H9 (cell line): Measurements from ENCODE around the gene HOGA1. TPM values are rescaled to one million over a fixed set of nuclear protein-coding genes. Genes with fewer than 3 reads are reported as not detected.
"Not testable (repeated sequence)": the region's sequence is repeated elsewhere in the genome, so short reads cannot be mapped to it uniquely, and the experiment has no call there.

Experiments used
- DNase-seq: peaks from one replicate; pipeline ENCODE4 v3.0.0-alpha.2; 2017
- H2AFZ ChIP-seq: one replicate; pipeline ENCODE4 v1.6.1; 2013; ENCODE audit warnings: mild to moderate bottlenecking, low read length, control low read depth, moderate library complexity
- H2AK5ac ChIP-seq: 2 replicates; pipeline ENCODE4 v1.6.1; 2013; ENCODE audit warnings: low read length, control low read depth, mixed read lengths; ENCODE audit not compliant: insufficient read length
- H2BK120ac ChIP-seq: one replicate; pipeline ENCODE4 v1.6.1; 2013; ENCODE audit warnings: low read depth, mild to moderate bottlenecking, low read length, control low read depth, inconsistent platforms; ENCODE audit not compliant: poor library complexity, severe bottlenecking
- H2BK12ac ChIP-seq: 2 replicates; pipeline ENCODE4 v1.6.1; 2013; ENCODE audit warnings: low read length, control low read depth, mixed read lengths, low read depth; ENCODE audit not compliant: insufficient read length
- H2BK15ac ChIP-seq: 2 replicates; pipeline ENCODE4 v1.6.1; 2013; ENCODE audit warnings: low read depth, low read length, control low read depth
- H2BK20ac ChIP-seq: one replicate; pipeline ENCODE4 v1.6.1; 2013; ENCODE audit warnings: low read depth, mild to moderate bottlenecking, low read length, control low read depth, inconsistent platforms; ENCODE audit not compliant: poor library complexity, severe bottlenecking
- H2BK5ac ChIP-seq: 2 replicates; pipeline ENCODE4 v1.6.1; 2013; ENCODE audit warnings: low read length, control low read depth, mixed read lengths; ENCODE audit not compliant: insufficient read length
- H3K14ac ChIP-seq: 2 replicates; pipeline ENCODE4 v1.6.1; 2013; ENCODE audit warnings: low read length, control low read depth; ENCODE audit not compliant: insufficient read depth
- H3K18ac ChIP-seq: 2 replicates; pipeline ENCODE4 v1.6.1; 2013; ENCODE audit warnings: low read depth, mild to moderate bottlenecking, mixed read lengths, low read length, control low read depth; ENCODE audit not compliant: insufficient read length
- H3K23ac ChIP-seq: 2 replicates; pipeline ENCODE4 v1.6.1; 2013; ENCODE audit warnings: low read length, control low read depth, mixed read lengths, low read depth; ENCODE audit not compliant: insufficient read length
- H3K23me2 ChIP-seq: 2 replicates; pipeline ENCODE4 v1.6.1; 2013; ENCODE audit warnings: low read depth, mild to moderate bottlenecking, mixed read lengths, low read length, control low read depth; ENCODE audit not compliant: insufficient read length, poor library complexity, severe bottlenecking
- H3K27ac ChIP-seq: 2 replicates; pipeline ENCODE4 v1.5.1; 2013; ENCODE audit warnings: low read length, control low read depth, mixed read lengths, low read depth; ENCODE audit not compliant: insufficient read length
- H3K27me3 ChIP-seq: 2 replicates; pipeline ENCODE4 v1.6.1; 2013; ENCODE audit warnings: low read length, control low read depth, inconsistent platforms; ENCODE audit not compliant: insufficient read depth
- H3K4ac ChIP-seq: 2 replicates; pipeline ENCODE4 v1.6.1; 2013; ENCODE audit warnings: low read depth, mild to moderate bottlenecking, control low read depth, inconsistent platforms, low read length, moderate library complexity
- H3K4me1 ChIP-seq: 2 replicates; pipeline ENCODE4 v1.6.1; 2013; ENCODE audit warnings: low read length, control low read depth, inconsistent platforms; ENCODE audit not compliant: insufficient read depth
- H3K4me2 ChIP-seq: 2 replicates; pipeline ENCODE4 v1.6.1; 2013; ENCODE audit warnings: low read length, control low read depth, mixed read lengths; ENCODE audit not compliant: insufficient read length, insufficient read depth
- H3K56ac ChIP-seq: 2 replicates; pipeline ENCODE4 v1.6.1; 2013; ENCODE audit warnings: low read depth, mild to moderate bottlenecking, mixed read lengths, low read length, control low read depth; ENCODE audit not compliant: insufficient read length
- H3K79me1 ChIP-seq: 2 replicates; pipeline ENCODE4 v1.6.1; 2013; ENCODE audit warnings: low read depth, mild to moderate bottlenecking, moderate library complexity, low read length, control low read depth, inconsistent platforms; ENCODE audit not compliant: insufficient read depth, poor library complexity, severe bottlenecking
- H3K79me2 ChIP-seq: 2 replicates; pipeline ENCODE4 v1.6.1; 2013; ENCODE audit warnings: low read length, control low read depth, inconsistent platforms; ENCODE audit not compliant: insufficient read depth
- H3K9ac ChIP-seq: 2 replicates; pipeline ENCODE4 v1.6.1; 2013; ENCODE audit warnings: low read length, control low read depth, mixed read lengths; ENCODE audit not compliant: insufficient read length; ENCODE audit errors: extremely low read depth
- H3K9me3 ChIP-seq: one replicate; pipeline ENCODE4 v1.6.1; 2013; ENCODE audit warnings: low read depth, low read length, inconsistent platforms; ENCODE audit not compliant: control insufficient read depth
- H3T11ph ChIP-seq: one replicate; pipeline ENCODE4 v1.6.1; 2013; ENCODE audit warnings: mild to moderate bottlenecking, low read length, control low read depth, inconsistent platforms
- H4K20me1 ChIP-seq: one replicate; pipeline ENCODE4 v1.6.1; 2013; ENCODE audit not compliant: control insufficient read depth, insufficient read length, insufficient read depth
- H4K5ac ChIP-seq: 2 replicates; pipeline ENCODE4 v1.6.1; 2013; ENCODE audit warnings: low read depth, mild to moderate bottlenecking, mixed read lengths, low read length, control low read depth; ENCODE audit not compliant: insufficient read length
- H4K8ac ChIP-seq: replicated peaks from 2 replicates; pipeline ENCODE4 v1.6.1; 2013; ENCODE audit warnings: low read length, control low read depth, mixed read lengths, low read depth; ENCODE audit not compliant: insufficient read length
- H4K91ac ChIP-seq: 2 replicates; pipeline ENCODE4 v1.6.1; 2013; ENCODE audit warnings: low read depth, mild to moderate bottlenecking, moderate library complexity, mixed read lengths, low read length, control low read depth; ENCODE audit not compliant: insufficient read length
- H3K27ac Mint-ChIP-seq, 3 experiments: 2 replicates in 2 of 3; 3 replicates in 1 of 3; pipeline ENCODE4 v1.8.0; 2020 to 2021; ENCODE audit warnings: mixed read lengths in 3 of 3, mild to moderate bottlenecking in 1 of 3, moderate library complexity in 1 of 3
- H3K27me3 Mint-ChIP-seq: 2 replicates; pipeline ENCODE4 v1.8.0; 2021; ENCODE audit warnings: low read depth, mild to moderate bottlenecking, moderate library complexity, mixed read lengths
- H3K36me3 Mint-ChIP-seq, 3 experiments: 2 replicates in 2 of 3; 3 replicates in 1 of 3; pipeline ENCODE4 v1.8.0; 2020 to 2021; ENCODE audit warnings: low read depth in 3 of 3, mixed read lengths in 3 of 3; ENCODE audit not compliant: insufficient read depth in 1 of 3
- H3K4me1 Mint-ChIP-seq, 2 experiments: 2 replicates each; pipeline ENCODE4 v1.8.0; 2020; ENCODE audit warnings: mixed read lengths in 2 of 2
- H3K4me3 Mint-ChIP-seq, 2 experiments: 2 replicates in 1 of 2; 3 replicates in 1 of 2; pipeline ENCODE4 v1.8.0; 2020 to 2021; ENCODE audit warnings: mild to moderate bottlenecking in 2 of 2, mixed read lengths in 2 of 2, moderate library complexity in 1 of 2
- H3K9me3 Mint-ChIP-seq, 2 experiments: 2 replicates in 1 of 2; 3 replicates in 1 of 2; pipeline ENCODE4 v1.8.0; 2020; ENCODE audit warnings: mild to moderate bottlenecking in 2 of 2, mixed read lengths in 2 of 2, moderate library complexity in 1 of 2
- CTCF ChIP-seq: fragments of 200-600 bp; sonication (generic); conservative IDR thresholded peaks from 3 replicates; pipeline ENCODE4 v1.8.0; 2021; ENCODE audit warnings: antibody characterized with exemption, mild to moderate bottlenecking
- WGBS: extraction: QIAGEN DNeasy Blood & Tissue Kit; methylation state at CpG from one replicate; pipeline ENCODE4 v1.1.7; 2013; ENCODE audit warnings: missing lambda C conversion rate, low lambda C conversion rate, mixed read lengths; ENCODE audit not compliant: insufficient read length; ENCODE audit errors: extremely low coverage; 5-methylcytosine and 5-hydroxymethylcytosine counted together
- total RNA-seq: library from RNA; stranded (reverse); gene quantifications from 2 replicates; pipeline ENCODE4 v1.2.1, GENCODE V29; 2021

Gene HOGA1
- total RNA-seq, 1 experiment from 2014 or later: 0.79 TPM

- Histone ChIP-seq H2AFZ (no peak overlapping the region), H3K56ac (no peak overlapping the region), H3K27me3 (no peaks in the 10 kb centered on the region), H3K4me2 (no peak overlapping the region), H3K23me2 (peaks cover 7% of the 10 kb centered on the region), H2AK5ac (no peak overlapping the region), H2BK5ac (no peak overlapping the region), H3T11ph (no peak overlapping the region), H3K79me1 (no peaks in the 10 kb centered on the region), H4K8ac (no peak overlapping the region), H2BK120ac (no peak overlapping the region), H4K5ac (no peak overlapping the region), H2BK15ac (no peak overlapping the region), H2BK12ac (no peak overlapping the region), H2BK20ac (no peak overlapping the region), H3K18ac (no peak overlapping the region), H3K9me3 (no peaks in the 10 kb centered on the region), H3K27ac (no peak overlapping the region), H3K79me2 (0 out of 2 replicates have a peak, but pooled peaks cover under 1% of the 10 kb centered on the region), H3K9ac (no peak overlapping the region), H4K91ac (no peak overlapping the region), H3K4ac (no peak overlapping the region), H3K4me1 (no peaks in the 10 kb centered on the region), H4K20me1 (no peaks in the 10 kb centered on the region), H3K14ac (no peak overlapping the region), H3K23ac (no peak overlapping the region)
- Mint-ChIP-seq H3K4me3 (no peak overlapping the region), H3K27ac (no peak overlapping the region), H3K36me3 (peaks cover 0 to 4% (median 2%) of the 10 kb centered on the region in 3 experiments; a peak in 2 of 7 replicates), H3K9me3 (no peaks in the 10 kb centered on the region; a peak in 2 of 5 replicates), H3K27me3 (no peaks in the 10 kb centered on the region), H3K4me1 (peaks cover 17 to 22% of the 10 kb centered on the region in 2 experiments)
- TF ChIP-seq CTCF: no peak
- WGBS: no CpG with 5 or more reads among the region's 1 CpG
- DNase-seq: no peak
Measured at GRCh38 chr10:97635577-97635976, 51.4 kb downstream of the HOGA1 start.

- not testable (repeated sequence) for H3K4me2 ChIP-seq, H2BK15ac ChIP-seq, H3K4ac ChIP-seq, H3K27ac ChIP-seq, H3K18ac ChIP-seq, H4K20me1 ChIP-seq, H3K56ac ChIP-seq, H3K79me2 ChIP-seq, H3K9ac ChIP-seq, H3K23ac ChIP-seq, H3K9me3 ChIP-seq, H4K91ac ChIP-seq, DNase-seq, H3K27me3 ChIP-seq, H3K14ac ChIP-seq, H2BK12ac ChIP-seq, H2BK20ac ChIP-seq, H3K4me3 Mint-ChIP-seq, H2AK5ac ChIP-seq, H3K27ac Mint-ChIP-seq, H3K27me3 Mint-ChIP-seq, H3K4me1 ChIP-seq, H2BK120ac ChIP-seq, H4K5ac ChIP-seq, H3T11ph ChIP-seq, H2BK5ac ChIP-seq, H4K8ac ChIP-seq, H2AFZ ChIP-seq, H3K9me3 Mint-ChIP-seq, H3K79me1 ChIP-seq
- H3K23me2 ChIP-seq: peaks cover 11% of the 10 kb centered on the region
- WGBS: no CpG with 5 or more reads among the region's 3 CpGs
- Mint-ChIP-seq H3K36me3 (peaks cover 3 to 12% (median 10%) of the 10 kb centered on the region in 3 experiments; a peak in 5 of 7 replicates), H3K4me1 (peaks cover 22 to 26% of the 10 kb centered on the region in 2 experiments)
Measured at GRCh38 chr10:97639090-97639489, 54.9 kb downstream of the HOGA1 start.
